ENCODE measurements around the gene CCDC187.

CCDC187 gene

GRCh38 chr9:136312436-136312835, 8.5 kb upstream of the CCDC187 start:
- Histone ChIP-seq H3K27ac (ENCODE audit: low read depth, low read length) (no peak overlapping the region), H3K79me2 (ENCODE audit: control insufficient read depth, low read length) (no peaks in the 10 kb centered on the region), H3K36me3 (ENCODE audit: control insufficient read depth, low read length) (no peaks in the 10 kb centered on the region), H3K4me2 (ENCODE audit: low read length) (no peak overlapping the region), H4K20me1 (ENCODE audit: control insufficient read depth, insufficient read depth, low read depth, low read length) (no peaks in the 10 kb centered on the region), H3F3A (ENCODE audit: control insufficient read depth, insufficient read depth) (peaks cover 13% of the 10 kb centered on the region), H3K4me3 (ENCODE audit: low read length) (no peak overlapping the region), H3K9me3 (ENCODE audit: control insufficient read depth, insufficient read depth, low read length) (peaks cover 29% of the 10 kb centered on the region), H3K9me2 (replicated peaks; ENCODE audit: control insufficient read depth, low read length) (no peaks in the 10 kb centered on the region), H3K4me1 (ENCODE audit: control insufficient read depth, low read length) (peaks cover 42% of the 10 kb centered on the region), H3K27me3 (ENCODE audit: control insufficient read depth, low read length) (0 out of 2 replicates have a peak, but pooled peaks cover under 1% of the 10 kb centered on the region)
- TF ChIP-seq, protein P1, sequence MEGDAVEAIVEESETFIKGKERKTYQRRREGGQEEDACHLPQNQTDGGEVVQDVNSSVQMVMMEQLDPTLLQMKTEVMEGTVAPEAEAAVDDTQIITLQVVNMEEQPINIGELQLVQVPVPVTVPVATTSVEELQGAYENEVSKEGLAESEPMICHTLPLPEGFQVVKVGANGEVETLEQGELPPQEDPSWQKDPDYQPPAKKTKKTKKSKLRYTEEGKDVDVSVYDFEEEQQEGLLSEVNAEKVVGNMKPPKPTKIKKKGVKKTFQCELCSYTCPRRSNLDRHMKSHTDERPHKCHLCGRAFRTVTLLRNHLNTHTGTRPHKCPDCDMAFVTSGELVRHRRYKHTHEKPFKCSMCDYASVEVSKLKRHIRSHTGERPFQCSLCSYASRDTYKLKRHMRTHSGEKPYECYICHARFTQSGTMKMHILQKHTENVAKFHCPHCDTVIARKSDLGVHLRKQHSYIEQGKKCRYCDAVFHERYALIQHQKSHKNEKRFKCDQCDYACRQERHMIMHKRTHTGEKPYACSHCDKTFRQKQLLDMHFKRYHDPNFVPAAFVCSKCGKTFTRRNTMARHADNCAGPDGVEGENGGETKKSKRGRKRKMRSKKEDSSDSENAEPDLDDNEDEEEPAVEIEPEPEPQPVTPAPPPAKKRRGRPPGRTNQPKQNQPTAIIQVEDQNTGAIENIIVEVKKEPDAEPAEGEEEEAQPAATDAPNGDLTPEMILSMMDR (IDR thresholded peaks at IDR 0.05; ENCODE audit: low read depth, low read length, poor library complexity, severe bottlenecking), result peak; percentile 68
- no peak for TF ChIP-seq EZH2phosphoT487 (IDR thresholded peaks at IDR 0.05; ENCODE audit: borderline replicate concordance, low read length)

DNA sequence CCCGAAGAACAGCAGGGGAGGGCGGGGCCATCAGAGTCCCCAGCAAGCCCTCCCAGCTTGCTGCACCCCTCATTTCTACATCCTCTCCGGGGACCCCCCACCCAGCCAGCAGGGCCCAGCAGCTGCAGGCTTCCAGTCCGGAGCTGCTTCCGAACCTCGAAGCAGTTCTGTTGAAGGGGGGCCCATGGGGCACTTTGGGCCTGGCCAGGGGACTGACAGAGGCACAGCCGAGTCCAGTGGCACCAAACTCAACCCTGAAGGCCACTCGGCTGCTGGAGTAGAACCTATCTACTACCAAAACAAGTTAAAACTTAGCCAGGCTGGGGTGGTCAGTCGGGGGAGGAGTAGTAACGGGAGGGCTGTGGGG, 8.1 kb upstream of the CCDC187 start:
- no peaks in the 10 kb centered on the region for H3K79me2 ChIP-seq (ENCODE audit: control insufficient read depth, low read length)
- H3F3A ChIP-seq (ENCODE audit: control insufficient read depth, insufficient read depth), result peaks cover 17% of the 10 kb centered on the region
- H4K20me1 ChIP-seq (ENCODE audit: control insufficient read depth, insufficient read depth, low read depth, low read length), result no peaks in the 10 kb centered on the region
- peak overlapping the region; percentile 38; the same call in 1 of the 2 replicates for H3K4me2 ChIP-seq (ENCODE audit: low read length)
- TF ChIP-seq, protein P1 (IDR thresholded peaks at IDR 0.05; ENCODE audit: low read depth, low read length, poor library complexity, severe bottlenecking), result no peak
- TF ChIP-seq EZH2phosphoT487 (IDR thresholded peaks at IDR 0.05; ENCODE audit: borderline replicate concordance, low read length), result no peak
- H3K36me3 ChIP-seq (ENCODE audit: control insufficient read depth, low read length), result no peaks in the 10 kb centered on the region
- H3K9me2 ChIP-seq (replicated peaks; ENCODE audit: control insufficient read depth, low read length), result no peaks in the 10 kb centered on the region
- peaks cover 40% of the 10 kb centered on the region for H3K4me1 ChIP-seq (ENCODE audit: control insufficient read depth, low read length)
- H3K27me3 ChIP-seq (ENCODE audit: control insufficient read depth, low read length), result 0 out of 2 replicates have a peak, but pooled peaks cover 2% of the 10 kb centered on the region
- H3K27ac ChIP-seq (ENCODE audit: low read depth, low read length), result no peak overlapping the region
- H3K4me3 ChIP-seq (ENCODE audit: low read length), result no peak overlapping the region
- H3K9me3 ChIP-seq (ENCODE audit: control insufficient read depth, insufficient read depth, low read length), result peaks cover 33% of the 10 kb centered on the region

- H3K9me2 ChIP-seq (replicated peaks; ENCODE audit: control insufficient read depth, low read length), result no peaks in the 10 kb centered on the region
- peaks cover 17% of the 10 kb centered on the region for H3F3A ChIP-seq (ENCODE audit: control insufficient read depth, insufficient read depth)
- no peak for TF ChIP-seq EZH2phosphoT487 (IDR thresholded peaks at IDR 0.05; ENCODE audit: borderline replicate concordance, low read length)
- TF ChIP-seq, protein P1 (IDR thresholded peaks at IDR 0.05; ENCODE audit: low read depth, low read length, poor library complexity, severe bottlenecking), result no peak
- peak overlapping the region; percentile 38 for H3K4me2 ChIP-seq (ENCODE audit: low read length)
- H4K20me1 ChIP-seq (ENCODE audit: control insufficient read depth, insufficient read depth, low read depth, low read length), result no peaks in the 10 kb centered on the region
- peaks cover 2% of the 10 kb centered on the region; the same call in 1 of the 2 replicates for H3K27me3 ChIP-seq (ENCODE audit: control insufficient read depth, low read length)
- no peaks in the 10 kb centered on the region for H3K79me2 ChIP-seq (ENCODE audit: control insufficient read depth, low read length)
- H3K36me3 ChIP-seq (ENCODE audit: control insufficient read depth, low read length), result no peaks in the 10 kb centered on the region
- peaks cover 42% of the 10 kb centered on the region for H3K4me1 ChIP-seq (ENCODE audit: control insufficient read depth, low read length)
- H3K9me3 ChIP-seq (ENCODE audit: control insufficient read depth, insufficient read depth, low read length), result peaks cover 31% of the 10 kb centered on the region
- H3K27ac ChIP-seq (ENCODE audit: low read depth, low read length), result no peak overlapping the region
- no peak overlapping the region for H3K4me3 ChIP-seq (ENCODE audit: low read length)
These were observed 7.4 kb upstream of the CCDC187 start for GRCh38 chr9:136311051-136312008.
